Measurements from ENCODE around the gene AATK.

The AATK gene

DNA sequence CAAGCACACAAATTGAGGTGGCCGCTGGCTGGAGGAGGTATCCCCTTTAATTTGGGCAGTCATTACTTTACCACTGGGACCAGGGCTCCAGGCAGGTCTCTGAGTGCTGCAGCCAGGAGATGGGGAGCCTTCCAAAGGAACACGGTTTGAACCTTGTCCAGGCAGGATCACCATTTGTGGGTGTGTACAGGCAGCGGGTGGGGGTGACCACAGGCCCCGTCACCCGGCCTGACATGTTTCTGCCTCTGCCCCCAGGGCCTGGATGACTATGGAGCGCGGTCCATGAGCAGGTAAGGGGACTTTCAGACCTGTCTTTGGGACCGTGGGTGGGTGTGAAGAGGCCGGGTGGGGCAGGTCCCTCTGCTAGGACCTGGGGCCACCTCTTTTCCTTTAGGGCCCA, 57.8 kb downstream of the AATK start:
- H3K4me3 Mint-ChIP-seq: no peak overlapping the region
- no peaks in the 10 kb centered on the region for H3K4me1 Mint-ChIP-seq (ENCODE audit: low read depth)
- H3K27ac Mint-ChIP-seq: no peak overlapping the region
- no peaks in the 10 kb centered on the region for H3K36me3 Mint-ChIP-seq (ENCODE audit: low read depth)
- no peaks in the 10 kb centered on the region for H3K9me3 Mint-ChIP-seq
- no peaks in the 10 kb centered on the region for H3K27me3 Mint-ChIP-seq (ENCODE audit: low read depth)

DNA sequence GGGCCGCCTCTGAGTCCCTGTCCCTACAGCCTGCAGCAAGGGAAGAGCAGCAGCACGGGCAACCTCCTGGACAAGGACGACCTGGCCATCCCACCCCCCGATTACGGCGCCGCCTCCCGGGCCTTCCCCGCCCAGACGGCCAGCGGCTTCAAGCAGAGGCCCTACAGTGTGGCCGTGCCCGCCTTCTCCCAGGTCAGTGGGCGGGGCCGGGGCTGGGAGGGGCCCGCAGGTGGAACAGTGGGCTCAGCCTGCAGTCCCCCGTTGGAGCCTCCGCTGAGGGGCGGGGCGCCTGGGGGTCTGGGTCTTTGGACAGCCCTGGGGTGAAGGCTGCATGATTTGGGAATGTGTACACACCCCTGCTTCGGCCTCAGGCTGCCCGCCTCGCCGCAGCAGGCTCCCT, 59.3 kb downstream of the AATK start:
- no peaks in the 10 kb centered on the region for H3K4me1 Mint-ChIP-seq (ENCODE audit: low read depth)
- H3K9me3 Mint-ChIP-seq: no peaks in the 10 kb centered on the region
- no peak overlapping the region for H3K27ac Mint-ChIP-seq
- no peaks in the 10 kb centered on the region for H3K27me3 Mint-ChIP-seq (ENCODE audit: low read depth)
- no peak overlapping the region for H3K4me3 Mint-ChIP-seq
- H3K36me3 Mint-ChIP-seq (ENCODE audit: low read depth): no peaks in the 10 kb centered on the region

DNA sequence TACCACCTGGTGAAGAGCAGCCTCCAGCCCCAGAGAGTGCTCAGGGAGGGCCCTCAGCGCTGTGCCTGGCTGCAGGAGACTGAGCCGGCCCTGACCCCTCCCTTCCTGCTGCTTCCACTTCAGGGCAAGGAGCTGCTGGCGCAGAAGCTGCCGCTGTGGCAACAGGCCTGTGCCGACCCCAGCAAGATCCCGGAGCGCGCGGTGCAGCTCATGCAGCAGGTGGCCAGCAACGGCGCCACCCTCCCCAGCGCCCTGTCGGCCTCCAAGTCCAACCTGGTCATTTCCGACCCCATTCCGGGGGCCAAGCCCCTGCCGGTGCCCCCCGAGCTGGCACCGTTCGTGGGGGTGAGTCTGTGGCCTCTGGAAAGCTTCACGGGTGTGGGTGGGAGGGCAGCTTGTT, 62.6 kb downstream of the AATK start:
- H3K27ac Mint-ChIP-seq: no peak overlapping the region

DNA sequence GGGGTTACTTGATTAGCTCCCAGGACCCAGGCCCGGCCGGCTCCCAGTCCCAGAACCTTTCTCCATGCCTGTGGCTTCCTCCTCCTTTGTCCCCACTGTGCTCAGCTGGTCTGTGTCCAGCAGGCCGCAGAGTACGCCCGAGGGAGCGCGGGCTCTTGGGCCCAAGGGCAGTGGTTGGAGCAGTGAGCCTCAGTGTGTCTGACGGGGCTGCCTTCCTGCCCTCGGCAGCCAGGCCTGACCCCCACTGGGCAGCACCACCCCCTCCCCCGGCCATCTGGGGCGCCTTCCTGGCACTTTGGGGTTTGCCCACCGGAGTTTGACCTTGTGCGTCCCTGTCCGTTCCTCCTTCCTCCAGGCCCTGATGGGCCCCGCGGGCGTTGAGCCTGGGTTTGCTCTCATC, 63.2 kb downstream of the AATK start:
- Mint-ChIP-seq H3K4me3 (no peak overlapping the region), H3K36me3 (ENCODE audit: low read depth) (no peaks in the 10 kb centered on the region), H3K9me3 (no peaks in the 10 kb centered on the region), H3K27me3 (ENCODE audit: low read depth) (no peaks in the 10 kb centered on the region), H3K4me1 (ENCODE audit: low read depth) (no peaks in the 10 kb centered on the region), H3K27ac (no peak overlapping the region)

More for the DNA sequence above, 62.6 kb downstream of the AATK start:
- Mint-ChIP-seq H3K4me1 (ENCODE audit: low read depth) (no peaks in the 10 kb centered on the region), H3K4me3 (no peak overlapping the region), H3K27me3 (ENCODE audit: low read depth) (no peaks in the 10 kb centered on the region), H3K9me3 (no peaks in the 10 kb centered on the region), H3K36me3 (ENCODE audit: low read depth) (no peaks in the 10 kb centered on the region)

DNA sequence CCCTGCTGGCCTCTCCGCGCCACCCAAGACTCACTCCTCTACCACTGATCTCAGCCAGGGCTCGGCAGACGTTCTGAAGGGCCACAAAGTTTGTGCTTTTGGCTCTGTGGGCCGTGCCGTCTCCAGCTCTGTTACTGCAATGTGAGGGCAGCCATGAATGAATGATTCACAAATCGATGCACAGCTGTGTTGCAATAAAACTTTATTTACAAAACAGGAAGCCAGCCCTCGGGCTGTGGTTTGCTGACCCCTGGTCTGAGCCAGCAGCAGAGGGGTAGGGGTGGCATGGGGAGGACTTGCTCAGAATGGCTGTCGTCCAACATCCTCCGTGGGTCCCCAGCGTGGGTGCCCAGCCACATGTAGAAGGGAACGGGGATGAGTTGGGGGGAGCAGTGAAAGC, 63.7 kb downstream of the AATK start:
- H3K4me3 Mint-ChIP-seq: no peak overlapping the region
- H3K9me3 Mint-ChIP-seq: no peaks in the 10 kb centered on the region
- no peaks in the 10 kb centered on the region for H3K27me3 Mint-ChIP-seq (ENCODE audit: low read depth)
- H3K36me3 Mint-ChIP-seq (ENCODE audit: low read depth): no peaks in the 10 kb centered on the region
- no peaks in the 10 kb centered on the region for H3K4me1 Mint-ChIP-seq (ENCODE audit: low read depth)
- H3K27ac Mint-ChIP-seq: no peak overlapping the region

DNA sequence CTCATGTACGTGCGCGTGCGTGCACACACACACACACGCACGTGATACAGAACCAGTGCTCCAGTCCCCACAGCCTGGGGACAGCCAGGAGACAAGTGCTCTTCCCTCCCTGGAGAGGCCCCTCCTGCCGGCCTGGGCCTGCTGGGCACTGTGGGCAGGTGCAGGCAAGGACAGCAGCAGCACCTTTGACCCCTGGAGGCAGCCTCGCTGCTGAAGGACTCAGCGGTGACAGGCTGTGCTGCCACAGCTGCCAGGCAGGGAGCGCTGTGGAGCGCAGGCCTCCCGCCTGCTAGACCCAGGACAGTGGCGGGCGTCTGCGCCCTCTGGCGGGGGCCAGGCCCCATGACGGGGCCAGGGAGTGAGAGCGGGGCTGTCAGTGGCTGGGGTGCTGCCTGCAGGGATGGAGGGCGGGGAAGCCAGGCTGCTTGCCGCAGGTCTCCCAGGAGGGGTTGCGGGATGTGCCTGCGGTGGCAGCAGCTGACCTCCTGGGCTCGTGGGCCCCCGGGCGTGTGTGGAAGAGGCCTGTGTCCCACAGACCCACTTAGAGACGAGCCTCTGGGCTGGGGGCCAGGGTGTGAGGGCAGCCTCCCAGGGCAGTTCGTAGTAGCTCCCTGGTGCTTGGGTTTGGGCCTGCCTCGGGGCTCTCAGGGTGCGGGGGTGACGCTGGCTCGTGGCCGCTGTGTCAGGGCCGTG, 64.3 kb downstream of the AATK start:
- H3K36me3 Mint-ChIP-seq (ENCODE audit: low read depth): no peaks in the 10 kb centered on the region
- no peak overlapping the region for H3K27ac Mint-ChIP-seq
- H3K4me1 Mint-ChIP-seq (ENCODE audit: low read depth): no peaks in the 10 kb centered on the region
- no peaks in the 10 kb centered on the region for H3K9me3 Mint-ChIP-seq
- no peaks in the 10 kb centered on the region for H3K27me3 Mint-ChIP-seq (ENCODE audit: low read depth)
- no peak overlapping the region for H3K4me3 Mint-ChIP-seq

DNA sequence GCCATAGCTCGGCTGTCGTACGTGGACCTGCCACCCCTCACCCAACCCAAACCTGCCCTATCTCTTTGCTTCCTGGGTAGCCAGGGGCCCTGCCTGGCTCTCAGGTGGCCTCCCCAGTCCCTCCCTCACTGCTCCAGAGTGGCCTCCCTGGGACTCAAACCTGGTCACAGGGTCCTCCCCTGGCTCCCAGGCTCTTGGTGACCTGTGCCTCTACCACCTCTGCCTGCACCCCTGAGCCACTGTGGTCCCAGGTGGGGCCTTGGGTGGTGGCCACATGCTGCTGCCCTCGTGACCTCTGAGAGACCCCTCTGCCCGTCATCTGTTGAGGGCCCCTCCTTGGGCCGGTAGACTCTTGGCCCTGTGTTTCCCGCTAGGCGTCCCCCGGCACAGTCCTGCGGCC, 65.4 kb downstream of the AATK start:
- Mint-ChIP-seq H3K9me3 (no peaks in the 10 kb centered on the region), H3K27ac (no peak overlapping the region), H3K27me3 (ENCODE audit: low read depth) (no peaks in the 10 kb centered on the region), H3K4me1 (ENCODE audit: low read depth) (peaks cover 3% of the 10 kb centered on the region), H3K4me3 (no peak overlapping the region), H3K36me3 (ENCODE audit: low read depth) (no peaks in the 10 kb centered on the region)

DNA sequence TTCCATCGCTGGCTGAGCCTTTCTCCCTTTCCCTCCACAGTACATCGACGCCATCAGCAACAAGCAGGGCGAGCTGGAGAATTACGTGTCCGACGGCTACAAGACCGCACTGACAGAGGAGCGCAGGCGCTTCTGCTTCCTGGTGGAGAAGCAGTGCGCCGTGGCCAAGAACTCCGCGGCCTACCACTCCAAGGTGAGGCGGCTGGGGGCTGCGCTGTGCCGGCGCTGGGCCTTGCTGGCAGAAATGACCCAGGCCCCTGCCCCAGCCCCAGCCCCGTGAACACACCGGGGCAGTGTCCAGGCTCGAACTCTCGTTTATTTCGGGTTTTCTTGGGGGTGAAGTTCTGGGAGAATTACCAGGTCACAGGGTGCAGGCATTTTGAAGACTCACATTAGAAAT, 66.1 kb downstream of the AATK start:
- Mint-ChIP-seq H3K36me3 (ENCODE audit: low read depth) (no peaks in the 10 kb centered on the region), H3K4me1 (ENCODE audit: low read depth) (peaks cover 5% of the 10 kb centered on the region), H3K27ac (no peak overlapping the region), H3K4me3 (no peak overlapping the region), H3K9me3 (no peaks in the 10 kb centered on the region), H3K27me3 (ENCODE audit: low read depth) (no peaks in the 10 kb centered on the region)

DNA sequence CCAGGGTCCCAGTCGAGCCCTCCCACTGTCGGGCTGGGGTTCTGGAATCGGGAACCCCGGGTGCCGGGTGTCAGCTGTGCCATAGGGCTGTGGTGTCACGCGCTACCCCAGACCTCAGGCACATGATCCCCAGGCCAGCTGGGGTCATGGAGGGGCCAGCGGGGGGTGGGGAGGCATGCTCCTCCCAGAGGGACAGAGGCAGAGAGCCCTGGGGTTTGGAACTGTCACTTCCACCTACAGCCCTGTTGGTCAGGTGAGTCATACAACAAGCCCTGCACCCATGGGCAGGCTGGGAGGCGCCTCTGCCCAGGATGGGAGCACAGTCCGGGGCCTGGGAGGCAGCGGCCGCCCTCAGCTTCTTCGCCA, 68.1 kb downstream of the AATK start:
- Mint-ChIP-seq H3K9me3 (no peaks in the 10 kb centered on the region), H3K27me3 (ENCODE audit: low read depth) (no peaks in the 10 kb centered on the region), H3K4me1 (ENCODE audit: low read depth) (peaks cover 12% of the 10 kb centered on the region), H3K27ac (no peak overlapping the region), H3K4me3 (no peak overlapping the region), H3K36me3 (ENCODE audit: low read depth) (no peaks in the 10 kb centered on the region)

DNA sequence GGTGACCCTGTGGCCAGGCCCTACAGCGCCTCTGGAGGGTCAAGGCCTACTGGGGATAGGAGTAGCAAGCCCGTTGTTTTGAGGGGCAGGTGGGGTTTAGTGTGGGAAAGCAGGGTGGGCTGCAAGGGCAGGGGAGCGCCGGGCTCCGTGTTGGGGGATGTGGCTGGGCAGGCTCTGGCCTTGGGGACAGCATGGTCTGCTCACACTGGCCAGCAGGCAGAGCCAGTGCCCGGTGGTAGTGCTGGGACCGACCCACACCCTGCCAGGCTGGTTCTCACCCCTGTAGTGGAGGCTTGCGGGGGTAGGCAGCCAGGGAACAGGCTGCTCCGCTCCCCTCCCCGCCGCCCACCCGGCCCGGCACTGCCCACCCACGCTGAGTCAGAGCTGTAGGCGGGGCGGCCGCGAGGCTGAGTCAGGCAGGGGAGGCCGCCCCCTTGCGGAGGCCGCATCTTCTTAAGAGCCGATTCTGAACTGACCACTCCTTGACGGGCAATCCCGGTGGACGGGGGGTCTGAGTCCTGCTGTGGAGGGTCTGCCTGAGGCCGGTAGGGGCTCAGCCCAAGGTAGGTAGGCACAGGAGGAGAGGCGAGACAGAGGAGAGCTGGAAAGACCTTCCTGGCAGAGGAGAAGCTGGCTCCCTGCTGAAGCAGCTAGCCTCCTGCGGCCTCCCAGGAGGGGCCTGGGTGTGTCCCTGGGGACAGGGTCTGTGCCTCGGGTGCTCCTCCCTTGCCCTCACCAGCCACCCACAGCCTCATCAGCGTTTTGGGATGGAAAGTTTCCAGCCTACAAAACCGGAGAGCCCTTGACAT, 68.7 kb downstream of the AATK start:
- Mint-ChIP-seq H3K9me3 (no peaks in the 10 kb centered on the region), H3K27me3 (ENCODE audit: low read depth) (no peaks in the 10 kb centered on the region), H3K36me3 (ENCODE audit: low read depth) (no peaks in the 10 kb centered on the region), H3K27ac (no peak overlapping the region), H3K4me1 (ENCODE audit: low read depth) (peaks cover 12% of the 10 kb centered on the region), H3K4me3 (no peak overlapping the region)

DNA sequence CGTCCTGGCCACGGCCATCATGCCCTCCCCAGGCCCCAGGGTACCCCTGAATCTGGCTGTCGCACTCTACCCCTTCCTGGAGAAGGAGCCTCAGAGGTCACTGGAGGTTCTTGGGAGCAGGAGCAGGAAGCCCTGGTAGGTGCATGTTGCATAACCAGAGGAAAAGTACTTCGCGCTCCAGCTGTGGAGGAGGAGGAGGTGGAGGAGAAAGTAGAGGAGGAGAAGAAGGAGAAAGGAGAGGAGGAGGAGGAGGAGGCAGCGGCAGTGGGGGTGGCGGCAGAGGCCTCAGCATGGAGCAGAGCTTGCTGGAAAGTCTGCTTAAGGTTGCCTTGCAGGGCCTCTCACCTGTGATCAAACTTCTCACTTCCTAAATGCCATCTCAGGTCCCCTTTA, 69.3 kb downstream of the AATK start:
- H3K4me1 Mint-ChIP-seq (ENCODE audit: low read depth): peaks cover 12% of the 10 kb centered on the region
- H3K9me3 Mint-ChIP-seq: no peaks in the 10 kb centered on the region
- no peaks in the 10 kb centered on the region for H3K27me3 Mint-ChIP-seq (ENCODE audit: low read depth)
- no peak overlapping the region for H3K27ac Mint-ChIP-seq
- no peak overlapping the region for H3K4me3 Mint-ChIP-seq
- H3K36me3 Mint-ChIP-seq (ENCODE audit: low read depth): no peaks in the 10 kb centered on the region

DNA sequence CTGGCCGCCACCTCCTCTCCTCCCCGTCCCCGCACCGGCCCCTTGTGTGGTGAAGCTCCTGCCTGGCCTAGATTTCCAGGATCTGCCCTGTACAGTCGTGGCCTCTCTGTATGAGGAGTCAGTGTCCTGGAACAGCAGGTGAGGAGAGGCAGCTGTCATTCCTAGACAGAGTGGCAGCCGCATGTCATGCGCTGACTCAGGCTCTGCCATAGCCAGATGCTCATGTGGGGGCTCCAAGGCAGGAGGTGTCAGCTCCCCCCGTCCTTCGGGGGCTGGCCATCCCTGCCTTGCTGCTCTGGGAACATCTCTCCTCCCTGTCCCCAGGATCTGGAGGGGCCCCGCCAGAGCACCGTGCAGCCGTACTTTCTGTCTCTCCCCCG, 70.6 kb downstream of the AATK start:
- H3K36me3 Mint-ChIP-seq (ENCODE audit: low read depth): no peaks in the 10 kb centered on the region
- H3K4me3 Mint-ChIP-seq: no peak overlapping the region
- H3K4me1 Mint-ChIP-seq (ENCODE audit: low read depth): peaks cover 12% of the 10 kb centered on the region
- H3K27ac Mint-ChIP-seq: peak overlapping the region; percentile 70
- no peaks in the 10 kb centered on the region for H3K27me3 Mint-ChIP-seq (ENCODE audit: low read depth)
- H3K9me3 Mint-ChIP-seq: no peaks in the 10 kb centered on the region

DNA sequence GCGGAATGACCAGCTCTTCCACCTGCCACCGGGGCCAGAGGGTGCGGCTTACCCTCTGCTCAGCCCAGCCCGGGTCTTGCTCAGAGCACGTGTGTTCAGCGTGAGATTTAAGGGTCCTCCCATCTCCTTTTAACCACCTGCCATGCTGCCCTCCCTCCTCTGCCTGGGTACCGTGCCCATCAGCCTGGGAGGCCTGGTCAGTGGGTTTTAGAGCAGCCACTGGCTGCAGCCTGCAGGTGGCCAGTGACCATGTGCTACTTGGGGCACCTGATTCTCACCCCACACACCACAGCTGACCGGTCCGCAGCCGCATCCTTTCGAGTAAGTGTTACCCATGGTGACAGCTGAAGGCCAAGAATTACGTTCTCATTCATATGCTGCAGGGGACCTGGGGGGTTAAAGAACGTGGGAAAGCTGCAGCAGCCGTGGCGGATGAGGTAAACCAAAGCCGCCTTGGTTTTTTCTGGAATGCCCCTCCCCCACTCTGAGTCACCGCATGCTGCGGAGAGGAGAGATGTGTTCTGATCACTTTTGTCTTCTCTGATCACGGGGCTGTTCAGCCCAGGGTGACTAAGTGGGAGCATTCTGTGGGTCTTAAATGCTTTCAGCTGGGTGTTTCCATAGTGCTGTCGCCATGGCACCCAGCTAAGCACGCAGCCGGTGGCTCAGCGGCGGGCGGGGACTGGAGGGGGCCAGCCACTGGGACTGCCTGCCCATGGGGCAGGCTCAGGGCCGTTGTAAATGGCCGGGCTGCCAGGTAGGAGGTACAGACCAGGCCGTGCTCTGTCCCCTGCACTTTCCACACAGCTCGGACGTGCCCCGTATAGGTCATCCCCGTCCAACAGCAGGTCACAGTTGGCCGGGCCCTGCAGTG, 71.3 kb downstream of the AATK start:
- H3K9me3 Mint-ChIP-seq: no peaks in the 10 kb centered on the region
- H3K27ac Mint-ChIP-seq: peak overlapping the region; percentile 73
- no peak overlapping the region for H3K4me3 Mint-ChIP-seq
- H3K36me3 Mint-ChIP-seq (ENCODE audit: low read depth): no peaks in the 10 kb centered on the region
- H3K4me1 Mint-ChIP-seq (ENCODE audit: low read depth): peaks cover 12% of the 10 kb centered on the region
- H3K27me3 Mint-ChIP-seq (ENCODE audit: low read depth): no peaks in the 10 kb centered on the region

DNA sequence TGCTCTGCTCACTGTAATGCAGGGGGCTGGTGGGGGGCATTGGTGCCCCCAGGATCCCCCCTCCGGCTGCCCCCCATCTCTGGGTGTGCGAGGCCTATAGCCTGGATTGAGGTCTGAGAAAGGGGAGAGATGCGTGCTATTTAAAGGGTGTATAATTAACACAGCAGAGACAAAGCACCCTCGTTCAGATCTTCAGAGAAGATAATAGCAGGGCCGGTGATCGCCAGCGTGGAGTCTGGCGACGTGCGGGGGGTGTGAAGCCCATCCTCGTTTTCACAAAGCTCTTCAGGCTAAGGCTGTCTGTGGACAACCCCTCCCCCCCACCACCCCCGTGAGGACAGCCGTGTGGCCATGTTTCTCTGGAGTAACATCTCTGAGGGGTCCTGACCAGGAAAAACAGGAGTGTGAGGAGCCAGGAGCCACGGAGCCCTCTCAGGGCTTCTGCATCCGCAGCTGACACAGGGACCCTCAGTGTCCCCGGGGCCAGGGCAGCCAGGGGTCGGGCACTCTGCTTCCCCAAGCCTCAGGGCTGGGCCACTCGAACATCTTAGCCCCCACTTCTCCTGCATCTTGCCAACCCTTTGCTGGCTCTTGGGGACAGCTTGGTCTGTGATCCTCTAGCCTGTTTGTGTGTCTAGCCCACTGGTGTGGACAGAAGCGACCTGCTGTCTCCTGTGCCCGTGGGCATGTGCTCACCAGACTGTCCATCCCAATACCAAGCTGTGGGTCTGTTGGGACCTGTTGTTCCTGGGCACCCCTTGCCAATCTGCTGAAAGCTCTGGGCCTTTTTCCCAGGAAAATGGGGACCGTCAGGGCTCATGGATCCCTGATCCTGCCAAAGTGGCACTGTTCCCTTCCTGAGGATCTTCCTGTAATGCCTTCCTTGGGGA, 72.2 kb downstream of the AATK start:
- no peak overlapping the region for H3K4me3 Mint-ChIP-seq
- H3K27me3 Mint-ChIP-seq (ENCODE audit: low read depth): no peaks in the 10 kb centered on the region
- no peaks in the 10 kb centered on the region for H3K9me3 Mint-ChIP-seq
- no peaks in the 10 kb centered on the region for H3K36me3 Mint-ChIP-seq (ENCODE audit: low read depth)
- peaks cover 12% of the 10 kb centered on the region for H3K4me1 Mint-ChIP-seq (ENCODE audit: low read depth)
- no peak overlapping the region for H3K27ac Mint-ChIP-seq

Data from T-helper 1 cell treated with Interleukin-12 subunit alpha and Interleukin-12 subunit beta and Interleukin-4 antibody, amounts not matched to agents 30 μg/mL and 1 μg/mL, for 36 hours (primary cell).